PFSK-1 (cell line): ENCODE results near the gene L3MBTL4.

Experiments
- FOXP2 ChIP-seq: optimal IDR thresholded peaks from 2 replicates; pipeline ENCODE3; 2011; ENCODE audit warnings: borderline replicate concordance, control low read depth, inconsistent platforms; ENCODE audit not compliant: insufficient read depth; ENCODE audit errors: extremely low read length, extremely low read depth
- POLR2AphosphoS5 ChIP-seq: IDR thresholded peaks from 2 replicates; pipeline ENCODE4 v1.6.1; 2012; ENCODE audit warnings: low read depth, mild to moderate bottlenecking, control low read depth, low read length, moderate library complexity
- REST ChIP-seq, 2 experiments: IDR thresholded peaks; 2 replicates each; pipeline versions ENCODE4 v1.6.1 to v1.8.0; 2011 to 2012; ENCODE audit warnings: low read depth in 2 of 2, low read length in 2 of 2, control low read depth in 1 of 2, inconsistent platforms in 1 of 2, mild to moderate bottlenecking in 1 of 2, moderate library complexity in 1 of 2; ENCODE audit not compliant: insufficient read depth in 1 of 2
- SIN3A ChIP-seq: IDR thresholded peaks from 2 replicates; pipeline ENCODE4 v1.6.1; 2012; ENCODE audit warnings: mild to moderate bottlenecking, low read length, moderate library complexity, borderline replicate concordance; ENCODE audit not compliant: insufficient read depth
- TAF1 ChIP-seq: IDR thresholded peaks from 2 replicates; pipeline ENCODE4 v1.6.1; 2012; ENCODE audit warnings: low read length, control low read depth, borderline replicate concordance; ENCODE audit not compliant: insufficient read depth

L3MBTL4 gene

GRCh38 chr18:6340121-6340520 lies 74.6 kb downstream of the L3MBTL4 start:
- no peak for TF ChIP-seq POLR2AphosphoS5
- TF ChIP-seq FOXP2, result no peak
- TF ChIP-seq TAF1, result no peak
- TF ChIP-seq REST (IDR thresholded peaks at IDR 0.05; ENCODE audit: insufficient read depth in 1 of 2, low read depth in 2 of 2, low read length in 2 of 2), result no peak
- TF ChIP-seq SIN3A, result no peak

GRCh38 chr18:6336239-6336638 lies 78.5 kb downstream of the L3MBTL4 start:
- no peak for TF ChIP-seq POLR2AphosphoS5

- no peak for TF ChIP-seq SIN3A
- TF ChIP-seq FOXP2, result no peak
Measured at GRCh38 chr18:6333981-6334380, 80.7 kb downstream of the L3MBTL4 start.

- no peak for TF ChIP-seq REST (IDR thresholded peaks at IDR 0.05; ENCODE audit: insufficient read depth in 1 of 2, low read depth in 2 of 2, low read length in 2 of 2)
- no peak for TF ChIP-seq TAF1
- TF ChIP-seq FOXP2, result no peak
Measured at GRCh38 chr18:6331872-6332271, 82.8 kb downstream of the L3MBTL4 start.

GRCh38 chr18:6330786-6331185 lies 83.9 kb downstream of the L3MBTL4 start:
- no peak for TF ChIP-seq POLR2AphosphoS5
- no peak for TF ChIP-seq REST (IDR thresholded peaks at IDR 0.05; ENCODE audit: insufficient read depth in 1 of 2, low read depth in 2 of 2, low read length in 2 of 2)
- TF ChIP-seq SIN3A, result no peak
- no peak for TF ChIP-seq FOXP2
- no peak for TF ChIP-seq TAF1

GRCh38 chr18:6328621-6329010 lies 86.1 kb downstream of the L3MBTL4 start:
- TF ChIP-seq TAF1, result no peak

- TF ChIP-seq TAF1 (no peak), FOXP2 (no peak), POLR2AphosphoS5 (no peak), REST (IDR thresholded peaks at IDR 0.05; ENCODE audit: insufficient read depth in 1 of 2, low read depth in 2 of 2, low read length in 2 of 2) (no peak)
Measured at GRCh38 chr18:6327895-6328620, 86.7 kb downstream of the L3MBTL4 start.
